NCI-H1105 treated with DMSO at 0.1 percent for 48 hours (cell line): ENCODE data around the gene SLC39A11.
"Not testable (repeated sequence)": the region's sequence is repeated elsewhere in the genome, so short reads cannot be mapped to it uniquely, and the experiment has no call there.

Experiments used
- DNase-seq: peaks from one replicate; lab custom pipeline; 2025; lab: John Stamatoyannopoulos, UW

The SLC39A11 gene

GRCh38 chr17:72916991-72917390, 175.5 kb downstream of the SLC39A11 start:
- DNase-seq: no peak

- DNase-seq: no peak
These were observed 176.8 kb downstream of the SLC39A11 start for GRCh38 chr17:72915625-72916081.

GRCh38 chr17:72913142-72913682, 179.3 kb downstream of the SLC39A11 start:
- no peak for DNase-seq

GRCh38 chr17:72906306-72906705, 186.2 kb downstream of the SLC39A11 start:
- DNase-seq: no peak

- DNase-seq: no peak
These were observed 189.0 kb downstream of the SLC39A11 start for GRCh38 chr17:72903522-72903921.

- no peak for DNase-seq
These were observed 190.8 kb downstream of the SLC39A11 start for GRCh38 chr17:72901657-72902056.

GRCh38 chr17:72901083-72901482, 191.4 kb downstream of the SLC39A11 start:
- DNase-seq: no peak

GRCh38 chr17:72900654-72900971, 191.9 kb downstream of the SLC39A11 start:
- peak; percentile 57 for DNase-seq

GRCh38 chr17:72898725-72899124, 193.8 kb downstream of the SLC39A11 start:
- no peak for DNase-seq

- not testable (repeated sequence) for DNase-seq
These were observed 196.2 kb downstream of the SLC39A11 start for GRCh38 chr17:72896288-72896687.

GRCh38 chr17:72891627-72892026, 200.9 kb downstream of the SLC39A11 start:
- no peak for DNase-seq

- DNase-seq: no peak
These were observed 201.8 kb downstream of the SLC39A11 start for GRCh38 chr17:72890711-72891110.

GRCh38 chr17:72887917-72888316, 204.6 kb downstream of the SLC39A11 start:
- no peak for DNase-seq

- DNase-seq: no peak
These were observed 205.2 kb downstream of the SLC39A11 start for GRCh38 chr17:72887322-72887721.

- DNase-seq: no peak
These were observed 205.9 kb downstream of the SLC39A11 start for GRCh38 chr17:72886622-72887021.

- no peak for DNase-seq
These were observed 208.4 kb downstream of the SLC39A11 start for GRCh38 chr17:72884066-72884465.

- DNase-seq: no peak
These were observed 209.1 kb downstream of the SLC39A11 start for GRCh38 chr17:72883351-72883750.

GRCh38 chr17:72882426-72882825, 210.1 kb downstream of the SLC39A11 start:
- DNase-seq: no peak

GRCh38 chr17:72879877-72880276, 212.6 kb downstream of the SLC39A11 start:
- no peak for DNase-seq

- DNase-seq: no peak
These were observed 213.4 kb downstream of the SLC39A11 start for GRCh38 chr17:72878975-72879660.

GRCh38 chr17:72877348-72877747, 215.1 kb downstream of the SLC39A11 start:
- no peak for DNase-seq

GRCh38 chr17:72876413-72876812, 216.1 kb downstream of the SLC39A11 start:
- DNase-seq: no peak

GRCh38 chr17:72875361-72875760, 217.1 kb downstream of the SLC39A11 start:
- DNase-seq: no peak

- DNase-seq: no peak
These were observed 220.1 kb downstream of the SLC39A11 start for GRCh38 chr17:72872396-72872795.
